Gastrocnemius medialis (tissue), 4 donors: ENCODE data around the gene S100A8.

Source experiments
- CTCF ChIP-seq, 5 experiments: fragments of 450-650 bp in 3 of 5; fragments of 200-600 bp in 2 of 5; sonication (generic) in 2 of 5; IDR thresholded peaks in 4 of 5; conservative IDR thresholded peaks in 1 of 5; 1 replicate in 4 of 5; 2 replicates in 1 of 5; pipeline ENCODE4 v1.5.1; 2016 to 2019; ENCODE audit warnings: antibody characterized with exemption in 5 of 5, mild to moderate bottlenecking in 3 of 5, moderate library complexity in 3 of 5
- POLR2A ChIP-seq, 2 donors: fragments of 450-650 bp; IDR thresholded peaks; one replicate each; pipeline ENCODE4 v1.6.1; 2017; ENCODE audit warnings: antibody characterized with exemption in 2 of 2, mild to moderate bottlenecking in 2 of 2, moderate library complexity in 2 of 2

- TF ChIP-seq POLR2A (IDR thresholded peaks at IDR 0.05): no peak
- TF ChIP-seq CTCF (IDR thresholded peaks at IDR 0.05 in 4 of 5, conservative IDR thresholded peaks at IDR 0.05 in 1 of 5): no peak
Measured at GRCh38 chr1:153367090-153367489, 23.8 kb downstream of the S100A8 start.
